Gastroesophageal sphincter (tissue), 4 donors: ENCODE data around the gene KRT17. TPM values are rescaled to one million over a fixed set of nuclear protein-coding genes. Genes with fewer than 3 reads are reported as not detected.
"Not testable (repeated sequence)": the region's sequence is repeated elsewhere in the genome, so short reads cannot be mapped to it uniquely, and the experiment has no call there.

Experiments used
- ATAC-seq: fragments of 150-250 bp; one replicate; pipeline ENCODE4 v1.9.1; 2016; ENCODE audit warnings: mild to moderate bottlenecking, moderate library complexity
- H3K27ac ChIP-seq, 4 donors: fragments of 200-600 bp; sonication (generic) in 3 of 4; 1 replicate in 3 of 4; 2 replicates in 1 of 4; pipeline ENCODE4 v1.5.1; 2016 to 2019
- H3K27me3 ChIP-seq: fragments of 200-600 bp; sonication (generic); one replicate; pipeline ENCODE4 v1.5.1; 2019
- H3K36me3 ChIP-seq, 2 donors: fragments of 200-600 bp; sonication (generic); one replicate each; pipeline ENCODE4 v1.5.1; 2019; ENCODE audit warnings: control low read depth in 1 of 2
- H3K4me1 ChIP-seq, 3 donors: fragments of 200-600 bp; sonication (generic); 1 replicate in 2 of 3; 2 replicates in 1 of 3; pipeline ENCODE4 v1.5.1; 2016 to 2019; ENCODE audit warnings: control low read depth in 2 of 3
- H3K4me3 ChIP-seq, 2 donors: fragments of 200-600 bp; sonication (generic); one replicate each; pipeline ENCODE4 v1.5.1; 2019; ENCODE audit warnings: mild to moderate bottlenecking in 1 of 2, moderate library complexity in 1 of 2
- H3K9me3 ChIP-seq, 3 donors: fragments of 200-600 bp; sonication (generic); one replicate each; pipeline ENCODE4 v1.5.1; 2017 to 2019; ENCODE audit warnings: control low read depth in 2 of 3
- CTCF ChIP-seq, 4 experiments: fragments of 200-600 bp in 2 of 4; fragments of 450-650 bp in 2 of 4; sonication (generic) in 1 of 4; IDR thresholded peaks; one replicate each; pipeline ENCODE4 v1.5.1; 2017 to 2019; ENCODE audit warnings: antibody characterized with exemption in 4 of 4, mild to moderate bottlenecking in 2 of 4, moderate library complexity in 2 of 4
- EP300 ChIP-seq: sonication (generic); formaldehyde crosslinking; IDR thresholded peaks from one replicate; pipeline ENCODE4 v1.6.1; 2017; ENCODE audit warnings: antibody characterized with exemption, mild to moderate bottlenecking
- POLR2A ChIP-seq, 2 donors: fragments of 450-650 bp; IDR thresholded peaks; one replicate each; pipeline ENCODE4 v1.6.1; 2017; ENCODE audit warnings: antibody characterized with exemption in 2 of 2, mild to moderate bottlenecking in 2 of 2, moderate library complexity in 1 of 2
- POLR2AphosphoS5 ChIP-seq: sonication (generic); formaldehyde crosslinking; IDR thresholded peaks from one replicate; pipeline ENCODE4 v1.6.1; 2017; ENCODE audit warnings: antibody characterized with exemption
- WGBS, 2 donors: methylation state at CpG; one replicate each; pipeline ENCODE4 v1.1.5; 2018; ENCODE audit warnings: low coverage in 1 of 2; 5-methylcytosine and 5-hydroxymethylcytosine counted together
- total RNA-seq, 4 donors: library from RNA; depleted of rRNA; stranded (reverse); fragments of >200 nt; gene quantifications; one replicate each; pipeline ENCODE4 v1.1.0, GENCODE V29; 2016

Gene KRT17
- total RNA-seq, 4 donors from 2014 or later: 7.0 to 18.5 (median 17.4) TPM; not detected in 1

GRCh38 chr17:41583137-41584127, 40.9 kb downstream of the KRT17 start:
- WGBS, 2 donors: 60 to 75% methylated on average over 3 to 18 of the region's 33 CpGs
- H3K27me3 ChIP-seq: peaks cover 28% of the 10 kb centered on the region
- H3K9me3 ChIP-seq: no peaks in the 10 kb centered on the region
- no peak overlapping the region for H3K4me3 ChIP-seq
- TF ChIP-seq POLR2AphosphoS5 (no peak), EP300 (no peak), POLR2A (IDR thresholded peaks at IDR 0.05) (no peak), CTCF (IDR thresholded peaks at IDR 0.05) (no peak)
- H3K4me1 ChIP-seq: no peaks in the 10 kb centered on the region
- ATAC-seq: no peak
- H3K27ac ChIP-seq: no peak overlapping the region
- no peaks in the 10 kb centered on the region for H3K36me3 ChIP-seq

- H3K4me1 ChIP-seq, H3K36me3 ChIP-seq, H3K27ac ChIP-seq, H3K4me3 ChIP-seq, H3K9me3 ChIP-seq, ATAC-seq: not testable (repeated sequence)
- 72 to 100% methylated on average over 3 to 7 of the region's 13 CpGs for WGBS, 2 donors
- H3K27me3 ChIP-seq: peaks cover 37% of the 10 kb centered on the region
These were observed 42.1 kb downstream of the KRT17 start for GRCh38 chr17:41582061-41582968.

GRCh38 chr17:41581366-41582060, 42.9 kb downstream of the KRT17 start:
- H3K27ac ChIP-seq: no peak overlapping the region

GRCh38 chr17:41580687-41581365, 43.5 kb downstream of the KRT17 start:
- Histone ChIP-seq H3K4me3 (no peak overlapping the region), H3K9me3 (no peaks in the 10 kb centered on the region), H3K27ac (no peak overlapping the region), H3K4me1 (no peaks in the 10 kb centered on the region), H3K36me3 (no peaks in the 10 kb centered on the region), H3K27me3 (peaks cover 52% of the 10 kb centered on the region)
- no peak for TF ChIP-seq POLR2AphosphoS5
- TF ChIP-seq POLR2A (IDR thresholded peaks at IDR 0.05): no peak
- TF ChIP-seq CTCF (IDR thresholded peaks at IDR 0.05): no peak
- TF ChIP-seq EP300: no peak
- ATAC-seq: no peak
- 13 to 50% methylated on average over 1 of the region's 1 CpG for WGBS, 2 donors

More at GRCh38 chr17:41581366-41582060, 42.9 kb downstream of the KRT17 start:
- no peaks in the 10 kb centered on the region for H3K9me3 ChIP-seq
- TF ChIP-seq POLR2A (IDR thresholded peaks at IDR 0.05) (no peak), POLR2AphosphoS5 (no peak), CTCF (IDR thresholded peaks at IDR 0.05) (no peak), EP300 (no peak)
- no peaks in the 10 kb centered on the region for H3K36me3 ChIP-seq
- WGBS, 2 donors: 77 to 100% methylated on average over 2 to 3 of the region's 4 CpGs
- H3K27me3 ChIP-seq: peaks cover 45% of the 10 kb centered on the region
- no peak overlapping the region for H3K4me3 ChIP-seq
- ATAC-seq: no peak
- H3K4me1 ChIP-seq: no peaks in the 10 kb centered on the region
